ENCODE results near the gene SDF4.

Gene SDF4

GRCh38 chr1:1194723-1195122, 37.1 kb downstream of the SDF4 start:
- no peaks in the 10 kb centered on the region for H3K79me1 ChIP-seq (ENCODE audit: low read length)
- WGBS (ENCODE audit: extremely low coverage, insufficient coverage, insufficient read length): no CpG with 5 or more reads among the region's 3 CpGs
- H3K4me3 ChIP-seq (ENCODE audit: low read depth, low read length): no peak overlapping the region
- no peak overlapping the region for H3K4ac ChIP-seq (ENCODE audit: low read depth, low read length)
- no peak overlapping the region for H4K8ac ChIP-seq (ENCODE audit: low read depth, low read length)
- no peaks in the 10 kb centered on the region for H3K27me3 ChIP-seq (ENCODE audit: insufficient read depth, low read length)
- no peaks in the 10 kb centered on the region for H3K79me2 ChIP-seq (ENCODE audit: control insufficient read depth, insufficient read depth, low read length, poor library complexity)
- H4K91ac ChIP-seq (ENCODE audit: low read depth, low read length): no peak overlapping the region
- no peaks in the 10 kb centered on the region for H3K4me1 ChIP-seq (ENCODE audit: control insufficient read depth in 1 of 2, insufficient read depth in 2 of 2, low read length in 2 of 2)
- H2BK12ac ChIP-seq (ENCODE audit: low read length): no peak overlapping the region
- no peaks in the 10 kb centered on the region for H3K36me3 ChIP-seq (ENCODE audit: control insufficient read depth in 1 of 2, insufficient read depth in 2 of 2, low read length in 2 of 2)
- no peak overlapping the region for H3K14ac ChIP-seq (ENCODE audit: low read length)
- no peak overlapping the region for H2AFZ ChIP-seq (ENCODE audit: insufficient read depth, low read length, poor library complexity)
- no peak overlapping the region for H3K9ac ChIP-seq (ENCODE audit: low read length)
- H2BK5ac ChIP-seq (ENCODE audit: low read depth, low read length, poor library complexity): no peak overlapping the region
- no peak overlapping the region for H3K18ac ChIP-seq (ENCODE audit: low read length)
- H3K4me2 ChIP-seq (ENCODE audit: low read length): no peak overlapping the region
- no peak overlapping the region for H4K12ac ChIP-seq (ENCODE audit: low read depth, low read length)
- H3K27ac ChIP-seq (ENCODE audit: low read depth, low read length): no peak overlapping the region
- no peak overlapping the region for H3K23ac ChIP-seq (ENCODE audit: low read length)
- no peak overlapping the region for H2AK5ac ChIP-seq (ENCODE audit: low read length)
- DNase-seq: no peak
- H2BK120ac ChIP-seq (ENCODE audit: insufficient read depth, low read length, poor library complexity): no peak overlapping the region
- peaks cover 14% of the 10 kb centered on the region for H3K9me3 ChIP-seq (ENCODE audit: insufficient read depth, low read depth, low read length)

- Histone ChIP-seq H3K4ac (ENCODE audit: low read depth, low read length) (no peak overlapping the region), H3K18ac (ENCODE audit: low read length) (no peak overlapping the region), H3K79me2 (ENCODE audit: control insufficient read depth, insufficient read depth, low read length, poor library complexity) (no peaks in the 10 kb centered on the region), H4K12ac (ENCODE audit: low read depth, low read length) (no peak overlapping the region), H2BK120ac (ENCODE audit: insufficient read depth, low read length, poor library complexity) (no peak overlapping the region), H3K79me1 (ENCODE audit: low read length) (no peaks in the 10 kb centered on the region), H2BK5ac (ENCODE audit: low read depth, low read length, poor library complexity) (no peak overlapping the region), H3K4me1 (ENCODE audit: control insufficient read depth in 1 of 2, insufficient read depth in 2 of 2, low read length in 2 of 2) (no peaks in the 10 kb centered on the region), H3K9ac (ENCODE audit: low read length) (no peak overlapping the region), H2BK12ac (ENCODE audit: low read length) (no peak overlapping the region), H2AK5ac (ENCODE audit: low read length) (no peak overlapping the region), H4K8ac (ENCODE audit: low read depth, low read length) (no peak overlapping the region), H3K27ac (ENCODE audit: low read depth, low read length) (no peak overlapping the region), H3K4me3 (ENCODE audit: low read depth, low read length) (no peak overlapping the region), H3K27me3 (ENCODE audit: insufficient read depth, low read length) (no peaks in the 10 kb centered on the region), H4K91ac (ENCODE audit: low read depth, low read length) (no peak overlapping the region), H3K14ac (ENCODE audit: low read length) (no peak overlapping the region), H2AFZ (ENCODE audit: insufficient read depth, low read length, poor library complexity) (no peak overlapping the region), H3K36me3 (ENCODE audit: control insufficient read depth in 1 of 2, insufficient read depth in 2 of 2, low read length in 2 of 2) (no peaks in the 10 kb centered on the region), H3K23ac (ENCODE audit: low read length) (no peak overlapping the region), H3K4me2 (ENCODE audit: low read length) (no peak overlapping the region), H3K9me3 (ENCODE audit: insufficient read depth, low read depth, low read length) (peaks cover 10% of the 10 kb centered on the region)
- no peak for DNase-seq
- WGBS (ENCODE audit: extremely low coverage, insufficient coverage, insufficient read length): no CpG with 5 or more reads among the region's 11 CpGs
These were observed 40.1 kb downstream of the SDF4 start for GRCh38 chr1:1191734-1192133.

GRCh38 chr1:1189111-1189510, 42.7 kb downstream of the SDF4 start:
- no peak overlapping the region for H3K14ac ChIP-seq (ENCODE audit: low read length)
- H3K4ac ChIP-seq (ENCODE audit: low read depth, low read length): no peak overlapping the region
- no peak overlapping the region for H2BK120ac ChIP-seq (ENCODE audit: insufficient read depth, low read length, poor library complexity)
- no peak overlapping the region for H3K27ac ChIP-seq (ENCODE audit: low read depth, low read length)
- H2BK12ac ChIP-seq (ENCODE audit: low read length): no peak overlapping the region
- no peak overlapping the region for H3K4me3 ChIP-seq (ENCODE audit: low read depth, low read length)
- no peak overlapping the region for H4K8ac ChIP-seq (ENCODE audit: low read depth, low read length)
- peaks cover 10% of the 10 kb centered on the region for H3K9me3 ChIP-seq (ENCODE audit: insufficient read depth, low read depth, low read length)
- H3K79me2 ChIP-seq (ENCODE audit: control insufficient read depth, insufficient read depth, low read length, poor library complexity): no peaks in the 10 kb centered on the region
- no peaks in the 10 kb centered on the region for H3K36me3 ChIP-seq (ENCODE audit: control insufficient read depth in 1 of 2, insufficient read depth in 2 of 2, low read length in 2 of 2)
- no peak overlapping the region for H2BK5ac ChIP-seq (ENCODE audit: low read depth, low read length, poor library complexity)
- H3K79me1 ChIP-seq (ENCODE audit: low read length): no peaks in the 10 kb centered on the region
- no peak overlapping the region for H3K4me2 ChIP-seq (ENCODE audit: low read length)
- H4K91ac ChIP-seq (ENCODE audit: low read depth, low read length): no peak overlapping the region
- H3K4me1 ChIP-seq (ENCODE audit: control insufficient read depth in 1 of 2, insufficient read depth in 2 of 2, low read length in 2 of 2): no peaks in the 10 kb centered on the region
- no peak overlapping the region for H2AK5ac ChIP-seq (ENCODE audit: low read length)
- no peaks in the 10 kb centered on the region for H3K27me3 ChIP-seq (ENCODE audit: insufficient read depth, low read length)
- H4K12ac ChIP-seq (ENCODE audit: low read depth, low read length): no peak overlapping the region
- no peak overlapping the region for H3K18ac ChIP-seq (ENCODE audit: low read length)
- no peak for DNase-seq
- no CpG with 5 or more reads among the region's 5 CpGs for WGBS (ENCODE audit: extremely low coverage, insufficient coverage, insufficient read length)
- no peak overlapping the region for H3K23ac ChIP-seq (ENCODE audit: low read length)
- H2AFZ ChIP-seq (ENCODE audit: insufficient read depth, low read length, poor library complexity): no peak overlapping the region
- H3K9ac ChIP-seq (ENCODE audit: low read length): no peak overlapping the region

GRCh38 chr1:1187938-1188337, 43.9 kb downstream of the SDF4 start:
- H2AK5ac ChIP-seq (ENCODE audit: low read length): no peak overlapping the region
- H4K91ac ChIP-seq (ENCODE audit: low read depth, low read length): no peak overlapping the region
- no peak overlapping the region for H4K8ac ChIP-seq (ENCODE audit: low read depth, low read length)
- H2BK120ac ChIP-seq (ENCODE audit: insufficient read depth, low read length, poor library complexity): no peak overlapping the region
- H3K23ac ChIP-seq (ENCODE audit: low read length): no peak overlapping the region
- no peaks in the 10 kb centered on the region for H3K79me2 ChIP-seq (ENCODE audit: control insufficient read depth, insufficient read depth, low read length, poor library complexity)
- H3K27me3 ChIP-seq (ENCODE audit: insufficient read depth, low read length): no peaks in the 10 kb centered on the region
- H2BK12ac ChIP-seq (ENCODE audit: low read length): no peak overlapping the region
- H3K14ac ChIP-seq (ENCODE audit: low read length): no peak overlapping the region
- no peak overlapping the region for H4K12ac ChIP-seq (ENCODE audit: low read depth, low read length)
- no peak overlapping the region for H2AFZ ChIP-seq (ENCODE audit: insufficient read depth, low read length, poor library complexity)
- H3K4me3 ChIP-seq (ENCODE audit: low read depth, low read length): no peak overlapping the region
- no peak overlapping the region for H3K4me2 ChIP-seq (ENCODE audit: low read length)
- H2BK5ac ChIP-seq (ENCODE audit: low read depth, low read length, poor library complexity): no peak overlapping the region
- H3K9me3 ChIP-seq (ENCODE audit: insufficient read depth, low read depth, low read length): peaks cover 9% of the 10 kb centered on the region
- no peak for DNase-seq
- H3K9ac ChIP-seq (ENCODE audit: low read length): no peak overlapping the region
- no peak overlapping the region for H3K27ac ChIP-seq (ENCODE audit: low read depth, low read length)
- H3K36me3 ChIP-seq (ENCODE audit: control insufficient read depth in 1 of 2, insufficient read depth in 2 of 2, low read length in 2 of 2): no peaks in the 10 kb centered on the region
- no peak overlapping the region for H3K4ac ChIP-seq (ENCODE audit: low read depth, low read length)
- no peak overlapping the region for H3K18ac ChIP-seq (ENCODE audit: low read length)
- H3K79me1 ChIP-seq (ENCODE audit: low read length): no peaks in the 10 kb centered on the region
- H3K4me1 ChIP-seq (ENCODE audit: control insufficient read depth in 1 of 2, insufficient read depth in 2 of 2, low read length in 2 of 2): no peaks in the 10 kb centered on the region

Measured in trophoblast cell (in vitro differentiated cells and primary cell).